Activated CD8-positive, alpha-beta memory T cell treated with anti-CD3 and anti-CD28 coated beads, Interleukin-2, amount 50 U/mL, for 24 hours (primary cell): ENCODE data around the gene KLF16.

Experiments
- DNase-seq: peaks from one replicate; pipeline ENCODE4 v3.0.0-alpha.2; 2020; ENCODE audit errors: extremely low read depth

Gene KLF16

DNA sequence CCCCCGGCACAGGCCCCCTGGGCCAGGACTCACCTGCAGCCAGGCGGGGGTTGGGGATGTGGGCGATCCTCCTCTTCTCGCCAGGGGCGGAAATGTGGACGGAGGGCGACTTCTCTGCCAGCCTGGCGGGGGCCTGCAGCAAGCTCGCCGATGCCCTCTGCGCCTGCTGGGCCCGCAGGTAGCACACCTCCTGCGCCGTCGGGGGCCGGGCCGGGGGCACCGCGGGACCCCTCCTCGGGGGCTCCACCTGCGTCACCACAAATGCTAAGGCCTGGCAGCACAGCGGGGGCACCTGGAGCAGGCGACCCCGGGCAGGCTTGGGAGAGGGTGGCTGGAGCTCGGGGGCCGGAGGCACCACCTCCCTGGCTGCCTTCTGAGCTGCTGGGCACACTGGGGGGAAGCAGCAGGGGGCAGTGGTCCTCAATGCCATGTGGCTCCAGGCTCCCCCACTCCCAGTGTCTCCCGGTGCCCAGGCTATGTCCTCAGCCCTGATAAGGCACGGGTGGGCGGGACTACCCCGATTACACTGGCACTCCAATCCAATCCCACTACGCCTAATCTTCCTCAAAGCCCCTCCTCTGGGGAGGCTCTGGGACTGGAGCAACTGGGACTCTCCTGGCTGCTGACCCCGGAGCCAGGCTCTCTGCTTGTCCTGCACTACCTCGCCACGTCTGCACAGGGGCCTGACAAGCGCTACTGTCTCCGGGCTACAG is 39.7 kb downstream of the KLF16 start:
- DNase-seq: no peak

DNA sequence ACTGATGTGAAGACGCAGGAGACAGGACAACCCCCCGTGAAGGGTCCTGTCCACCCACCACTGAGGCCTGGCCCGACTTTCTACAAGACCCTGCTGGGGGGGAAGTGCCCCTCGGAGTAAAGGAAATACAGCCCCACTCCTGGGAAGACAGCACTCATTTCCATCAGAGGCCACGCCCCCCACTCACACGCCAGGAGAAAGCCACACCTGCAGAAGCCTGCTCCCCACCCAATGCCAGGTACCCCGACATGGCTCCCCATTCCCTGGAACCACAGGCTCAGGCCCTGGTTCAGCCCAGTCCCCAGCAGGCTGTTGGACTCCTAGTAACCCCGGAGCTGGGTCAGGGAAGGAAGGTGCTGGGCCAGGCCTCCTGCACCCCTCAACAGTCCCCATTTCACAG is 40.4 kb downstream of the KLF16 start:
- no peak for DNase-seq

DNA sequence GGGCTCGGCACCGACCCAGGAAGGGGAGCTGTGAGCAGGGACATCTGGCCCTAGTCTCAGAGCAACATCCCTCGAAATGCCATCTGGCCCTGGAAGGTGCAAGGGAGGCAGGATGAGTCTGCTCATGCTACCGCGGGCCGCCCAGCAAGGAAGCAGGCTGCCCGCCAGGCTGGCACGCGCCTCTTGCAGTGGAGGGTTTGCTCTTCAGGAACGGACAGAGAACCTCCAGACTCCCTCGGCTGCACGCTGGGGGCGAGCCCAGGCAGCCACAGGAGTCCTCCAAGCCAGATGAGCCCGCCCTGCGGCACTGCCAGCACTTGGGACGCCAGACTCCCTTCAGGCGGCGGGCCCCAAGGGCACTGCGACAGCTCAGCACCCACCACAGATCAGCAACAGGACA is 41.2 kb downstream of the KLF16 start:
- no peak for DNase-seq

DNA sequence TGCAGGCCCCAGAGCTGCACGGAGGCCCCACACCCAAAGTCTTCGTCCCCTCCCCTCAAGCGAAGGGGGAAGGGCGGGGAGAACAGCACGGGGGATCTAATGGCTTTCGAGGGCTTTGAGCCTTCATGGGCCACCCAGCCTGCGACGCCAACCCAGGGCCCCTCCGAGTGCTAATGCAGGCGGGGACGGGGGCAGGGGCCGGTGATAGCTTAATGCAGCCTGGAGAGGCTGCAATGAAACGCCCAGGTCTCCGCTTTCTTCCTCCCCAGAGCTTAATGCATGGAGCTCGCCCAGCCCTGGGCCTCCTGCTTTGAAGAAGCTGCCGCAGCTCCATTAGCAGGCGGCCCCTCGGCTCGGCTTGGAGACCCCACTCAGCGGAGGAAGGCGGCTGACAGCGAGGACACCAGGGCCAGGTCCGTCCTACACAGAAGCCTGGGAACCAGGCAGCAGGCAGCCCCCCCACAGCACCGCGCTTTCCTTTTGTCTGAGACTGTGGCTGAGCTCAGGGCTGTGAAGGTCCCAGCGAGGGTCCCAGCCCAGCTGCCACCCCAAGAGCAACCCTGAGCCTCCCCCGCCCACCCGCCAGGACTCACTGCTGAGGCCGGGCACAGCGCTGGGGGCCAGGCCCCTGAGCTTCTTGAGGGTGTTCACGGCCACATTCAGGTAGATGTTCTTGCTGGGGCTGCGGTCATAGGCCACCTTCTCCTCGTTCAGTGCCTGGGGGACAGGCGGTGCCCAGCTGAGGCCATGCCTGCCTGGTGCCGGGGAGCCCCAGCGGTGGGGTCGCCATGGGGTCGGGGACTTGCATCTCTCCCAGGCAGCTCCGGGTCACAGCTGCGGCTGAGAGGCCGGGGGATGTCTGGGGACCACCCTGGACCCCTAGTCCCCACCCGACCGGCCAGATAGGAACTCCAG is 43.8 kb downstream of the KLF16 start:
- no peak for DNase-seq

DNA sequence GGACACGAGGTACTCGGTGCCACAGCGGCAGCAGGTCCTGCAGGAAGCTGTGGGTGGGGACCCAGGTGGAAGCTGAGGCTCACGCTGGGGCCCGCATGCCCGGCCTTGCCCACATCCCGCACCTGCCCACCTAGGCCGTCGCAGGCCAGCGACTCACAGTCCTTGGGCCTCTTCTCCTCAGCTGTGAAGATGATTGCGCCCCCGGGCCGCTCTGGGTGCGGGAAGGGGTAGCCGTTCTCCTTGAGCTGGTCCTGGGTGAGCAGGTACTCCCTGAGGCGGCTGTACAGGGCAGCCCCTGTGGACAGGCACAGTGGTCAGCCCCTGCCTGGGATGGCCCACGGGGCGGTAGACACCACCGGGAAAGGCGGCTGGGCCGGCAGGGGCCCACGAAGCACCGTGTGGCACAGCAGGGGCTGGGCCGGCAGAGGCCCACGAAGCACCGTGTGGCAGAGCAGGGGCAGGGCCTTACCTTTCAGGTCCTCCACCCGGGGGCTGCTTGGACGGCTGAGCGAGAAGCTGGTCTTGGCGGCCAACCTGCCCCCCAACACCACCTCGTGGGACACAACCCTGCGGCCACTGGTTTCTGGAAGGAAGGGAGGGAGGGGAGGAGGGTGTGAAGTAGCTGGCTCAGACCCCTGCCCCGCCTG is 44.7 kb downstream of the KLF16 start:
- no peak for DNase-seq

DNA sequence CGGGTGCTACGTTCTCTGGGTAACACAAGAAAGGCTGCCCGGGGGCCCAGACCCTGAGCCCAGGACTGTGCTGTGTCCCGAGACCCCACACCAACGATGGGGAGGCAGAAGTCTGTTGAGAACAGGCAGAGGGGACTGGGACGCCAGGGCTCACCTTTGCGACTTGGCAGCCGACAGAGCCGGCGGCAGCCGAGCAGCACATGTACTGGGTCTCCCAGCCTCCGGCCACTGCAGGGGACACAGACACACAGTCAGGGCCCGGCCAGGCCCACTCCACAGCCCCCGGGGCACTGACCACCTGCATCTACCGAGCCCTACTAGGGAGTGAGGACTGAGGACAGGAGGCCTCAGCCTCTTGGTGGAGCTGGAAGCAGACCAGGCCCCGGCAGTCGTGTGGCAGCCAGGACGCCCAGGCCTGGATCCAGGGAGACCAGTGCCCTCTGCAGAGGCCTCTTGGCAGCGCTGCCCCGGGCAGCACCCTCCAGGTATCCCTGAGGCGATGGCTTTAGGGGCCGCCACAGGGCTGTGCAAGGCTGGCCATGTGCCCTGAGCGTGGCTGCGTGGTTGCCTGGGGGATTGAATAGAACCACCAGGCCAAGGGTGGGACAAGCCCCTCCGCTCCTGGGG is 45.7 kb downstream of the KLF16 start:
- no peak for DNase-seq

DNA sequence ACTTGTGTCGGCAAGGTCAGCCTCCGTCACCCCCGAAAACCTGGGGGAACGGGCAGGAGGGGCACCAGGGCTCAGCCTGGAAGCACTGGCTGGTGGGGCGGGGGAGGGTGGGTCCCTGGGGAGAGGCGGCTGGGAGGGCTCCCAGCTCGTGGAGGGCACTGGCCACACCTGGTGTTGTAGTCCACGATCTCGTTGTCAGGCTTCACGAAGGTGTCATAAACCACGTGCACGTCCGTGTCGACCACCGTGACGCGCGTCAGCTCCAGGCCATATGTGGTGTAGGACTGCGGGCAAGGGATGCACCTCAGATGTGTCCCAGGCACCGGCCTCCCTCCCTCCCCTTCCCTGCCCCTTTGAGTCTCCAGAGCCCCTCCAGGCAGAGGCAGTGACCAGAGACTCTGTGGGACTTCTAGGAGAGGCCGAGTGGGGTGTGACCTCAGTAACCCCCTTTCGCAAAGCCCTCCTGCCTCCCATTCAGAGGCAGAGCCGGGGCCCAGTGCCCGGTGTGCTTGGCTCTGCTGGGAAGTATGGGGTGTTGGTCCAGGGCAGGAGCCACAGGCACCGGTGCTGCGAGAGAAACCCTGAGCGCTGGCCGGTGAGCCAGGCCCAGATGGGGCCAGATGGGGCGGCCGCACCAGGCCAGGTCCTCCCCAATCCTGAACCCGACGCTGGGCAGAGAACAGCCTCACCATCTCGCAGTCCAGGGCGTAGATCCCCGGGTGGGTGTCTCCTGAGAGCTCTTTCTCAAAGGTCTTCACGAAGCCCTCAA is 46.7 kb downstream of the KLF16 start:
- no peak for DNase-seq

DNA sequence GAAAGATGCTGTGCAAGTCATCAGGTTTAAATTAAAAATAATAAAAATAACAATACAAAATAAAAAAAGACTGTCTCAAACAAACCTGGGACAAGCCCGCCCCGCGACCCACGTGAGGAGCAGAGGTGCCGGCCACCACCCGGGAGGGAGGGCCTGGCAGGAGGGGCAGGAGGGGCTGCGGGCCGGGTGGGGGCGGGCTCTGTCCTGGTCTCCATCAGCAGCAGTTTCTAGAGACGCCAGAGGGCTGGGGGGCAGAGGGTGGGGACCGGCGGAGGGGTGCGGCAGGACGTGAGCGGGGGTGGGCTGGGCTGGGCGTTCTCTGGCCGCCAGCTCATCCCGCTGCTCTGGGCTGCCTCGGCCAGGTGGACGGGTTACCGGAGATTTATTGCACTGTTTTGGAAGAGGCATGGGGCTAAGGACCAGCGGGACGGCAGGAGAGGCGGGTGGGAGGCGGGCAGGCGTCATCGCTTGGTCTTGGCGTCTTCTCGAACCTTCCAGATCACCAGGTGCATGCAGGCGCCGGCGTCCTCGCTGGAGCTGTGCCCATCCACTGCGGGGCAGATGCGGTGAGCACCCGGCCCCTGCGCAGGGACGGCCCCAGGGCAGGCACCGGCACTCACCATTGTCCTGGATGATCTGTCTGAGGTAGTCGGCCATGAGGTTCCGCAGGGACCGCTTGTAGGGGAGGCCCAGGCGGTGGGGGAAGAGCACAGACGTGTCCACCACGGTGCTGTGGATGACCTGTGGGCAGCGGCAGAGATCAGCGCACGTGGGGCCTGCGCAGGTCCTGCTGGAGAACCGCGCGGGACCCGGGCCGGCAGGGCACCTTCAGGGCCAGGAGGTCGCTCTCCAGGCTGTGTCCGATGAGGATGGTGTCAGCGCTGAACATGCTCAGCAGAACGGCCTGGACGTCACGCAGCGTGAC is 47.5 kb downstream of the KLF16 start:
- no peak for DNase-seq

DNA sequence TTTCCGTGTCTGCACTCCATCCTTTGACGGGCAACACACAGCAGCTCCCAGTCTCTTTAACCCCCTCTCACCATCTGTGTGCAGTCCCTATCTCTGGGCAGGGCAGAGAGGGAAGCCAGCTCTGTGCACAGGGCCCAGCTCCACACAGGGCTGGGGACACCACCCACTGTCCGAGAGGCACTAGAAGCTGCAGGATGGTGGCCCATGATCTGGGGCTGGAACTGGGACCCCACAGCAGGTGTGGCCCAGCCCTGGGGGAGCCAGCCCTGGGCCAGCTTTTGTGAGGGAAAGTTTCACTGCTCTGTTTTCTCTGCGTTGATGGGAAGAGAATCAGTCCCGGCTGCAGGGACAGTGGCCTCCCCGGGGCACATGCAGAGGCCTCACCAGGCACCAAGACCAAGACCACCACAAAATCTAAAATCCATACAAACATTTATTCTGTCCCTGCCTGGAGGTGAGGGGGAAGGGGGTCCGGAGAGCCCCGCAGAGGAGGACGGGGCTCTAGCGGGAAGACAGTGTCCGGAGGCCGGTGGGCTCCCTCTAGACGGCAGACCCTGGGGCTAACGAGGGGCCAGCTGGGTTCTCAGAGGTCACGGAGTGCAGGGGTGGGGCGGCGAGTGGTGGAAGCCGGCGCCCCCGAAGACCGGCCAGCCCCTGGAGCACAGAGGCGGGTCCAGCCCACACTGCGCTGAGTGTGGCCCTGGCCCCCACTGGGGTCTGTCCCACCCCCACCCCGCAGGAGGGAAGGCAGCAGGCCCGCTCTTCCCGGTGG is 48.4 kb downstream of the KLF16 start:
- no peak for DNase-seq

DNA sequence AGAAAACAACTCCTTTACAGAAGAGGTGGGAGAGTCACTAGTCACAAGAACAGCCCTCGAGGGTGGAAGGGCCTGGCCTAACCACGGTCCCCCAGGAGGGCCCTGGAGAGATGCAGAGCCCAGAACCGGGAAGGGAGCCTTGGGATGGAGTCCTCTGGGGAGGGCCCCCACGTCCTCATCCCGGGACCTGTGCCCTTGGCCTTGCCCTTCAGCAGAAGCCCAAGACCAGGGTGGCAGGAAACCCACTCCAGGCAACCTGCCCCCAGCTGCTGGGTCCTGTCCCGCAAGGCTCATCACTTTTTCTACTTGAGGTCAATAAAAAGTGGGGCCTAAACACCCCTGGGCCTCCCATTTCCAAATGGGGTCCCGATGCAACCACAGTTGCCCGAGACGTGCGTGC is 49.0 kb downstream of the KLF16 start:
- no peak for DNase-seq

DNA sequence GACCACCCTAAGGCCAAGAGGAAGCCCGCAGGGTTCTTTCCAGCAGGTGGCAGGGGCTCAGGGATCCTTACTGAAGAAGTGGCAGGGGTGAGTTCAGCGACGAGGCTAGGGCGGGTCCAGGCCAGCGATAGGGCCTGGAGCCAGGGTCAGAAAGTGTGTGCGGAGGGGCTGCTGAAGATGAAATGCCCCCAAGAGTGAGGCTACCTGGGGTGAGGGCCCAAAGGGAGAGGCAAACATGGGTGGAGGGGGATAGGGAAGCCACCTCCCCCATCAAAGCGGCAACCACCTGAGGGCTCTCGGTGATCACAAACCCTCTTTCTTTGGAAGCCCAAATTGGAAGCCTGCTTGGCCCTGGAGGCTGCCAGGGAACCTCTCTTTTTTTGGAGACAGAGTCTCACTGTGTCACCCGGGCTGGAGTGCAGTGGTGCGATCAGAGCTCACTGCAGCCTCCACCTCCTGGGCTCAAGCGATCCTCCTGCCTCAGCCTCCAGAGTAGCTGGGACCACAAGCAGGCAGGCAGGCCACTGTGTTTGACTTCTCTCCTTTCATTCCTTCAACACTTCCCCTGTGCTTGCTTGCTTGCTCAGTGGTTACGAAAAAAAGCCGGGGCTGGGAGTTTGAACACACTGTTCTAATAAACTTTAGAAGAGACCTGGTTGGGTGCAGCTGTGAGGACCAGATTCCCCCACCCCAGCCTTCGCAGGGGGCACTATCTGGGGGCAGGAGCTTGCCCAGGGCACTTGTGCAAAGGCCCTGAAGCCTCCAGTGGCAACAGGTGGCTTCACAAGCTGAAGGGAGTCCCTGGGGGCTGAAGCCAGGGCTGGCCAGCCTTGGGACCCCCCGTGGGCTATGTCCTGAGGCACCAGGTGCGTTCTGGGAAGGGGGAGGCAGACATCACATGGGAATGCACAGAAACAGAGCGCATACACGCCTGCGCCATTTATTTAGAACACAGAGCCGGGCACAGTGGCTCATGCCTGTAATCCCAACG is 49.9 kb downstream of the KLF16 start:
- DNase-seq: no peak

DNA sequence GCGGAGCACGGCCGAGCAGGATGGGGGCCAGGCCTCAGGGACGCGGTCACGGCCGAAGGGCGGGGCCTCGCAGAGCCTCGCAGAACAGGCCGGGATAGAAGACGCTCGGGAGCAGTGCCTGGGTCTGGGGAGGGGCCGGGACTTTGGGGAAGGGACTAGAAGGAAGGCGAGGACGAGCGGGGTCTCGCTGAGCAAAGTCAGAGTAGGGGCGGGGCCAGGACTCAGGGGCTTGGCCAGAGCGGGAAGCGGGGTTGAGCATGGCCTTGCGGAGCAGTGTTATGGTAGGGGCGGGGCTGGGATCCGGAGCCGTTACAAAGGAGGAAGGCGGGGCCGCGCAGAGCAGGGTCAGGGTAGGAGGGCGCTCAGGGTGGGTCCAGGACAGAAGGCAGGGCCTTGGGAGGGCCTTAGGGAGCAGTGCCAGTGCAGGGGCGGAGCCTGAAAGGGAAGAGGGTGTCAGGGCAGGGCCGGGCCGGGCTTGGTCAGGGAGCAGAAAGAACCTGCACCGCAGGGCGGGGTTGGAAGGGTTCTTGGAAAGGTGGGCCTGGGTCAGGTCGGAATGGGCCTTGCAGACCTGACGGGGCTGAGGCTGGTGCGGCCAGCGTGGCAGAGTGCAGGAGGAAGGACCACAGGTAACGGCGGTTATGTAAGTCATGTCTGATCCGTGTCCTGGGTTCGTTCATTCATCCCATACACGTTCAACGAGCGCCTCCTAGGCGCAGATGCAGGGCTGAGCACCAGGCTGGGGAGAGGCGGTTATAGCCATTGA is 50.8 kb downstream of the KLF16 start:
- DNase-seq: peak; percentile 59

DNA sequence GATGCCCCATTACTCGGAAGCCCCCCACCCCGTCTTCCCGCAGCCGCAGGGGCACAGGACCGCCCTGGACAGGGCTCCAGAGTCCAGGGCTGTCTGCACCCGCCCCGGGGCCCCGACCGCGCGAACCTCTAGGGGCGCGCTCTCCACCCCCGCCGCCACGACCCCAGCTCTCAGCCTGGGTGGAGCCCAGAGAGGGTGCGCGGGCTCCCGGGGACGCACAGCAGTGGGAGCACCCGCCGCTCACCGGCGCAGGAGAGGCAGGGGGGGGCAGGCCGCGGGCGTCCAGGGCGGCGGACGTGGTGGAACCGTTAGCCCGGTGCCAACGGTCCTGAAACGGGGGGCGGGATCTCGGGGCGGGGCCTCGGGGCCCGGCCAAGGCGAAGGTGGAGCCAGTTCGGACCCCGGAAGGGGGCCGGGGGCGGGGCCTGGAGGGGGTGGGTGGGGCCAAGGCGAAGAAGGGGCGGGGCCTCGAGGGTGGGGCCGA is 51.4 kb downstream of the KLF16 start, which contains the start of gene ATP8B3:
Gene ATP8B3 (minus strand): TSS at position 335 of the 484 bp plus-strand sequence. CDS start 540 bp downstream, outside the sequence.
- DNase-seq: no peak

DNA sequence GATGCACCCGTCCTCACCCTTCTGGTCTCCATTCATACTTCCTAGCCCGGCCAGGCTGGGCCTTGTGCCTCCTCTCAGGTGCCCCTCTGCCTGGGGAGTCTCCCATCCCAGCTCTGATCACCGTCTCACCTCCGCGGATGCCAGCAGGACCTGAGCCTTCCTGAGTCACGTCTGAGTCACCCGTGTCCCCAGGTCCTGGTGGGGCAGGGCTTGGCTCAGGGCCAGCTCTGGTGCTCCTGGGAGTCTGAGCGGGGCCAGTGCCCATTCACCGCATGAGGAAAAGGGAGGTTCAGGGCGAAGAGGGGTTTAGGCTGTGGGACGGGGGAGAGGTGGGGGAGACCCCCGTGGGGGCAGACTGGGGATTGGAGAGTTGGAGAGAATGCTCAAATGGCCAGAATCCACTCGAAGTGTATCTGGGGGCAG is 51.9 kb downstream of the KLF16 start:
- DNase-seq: no peak

DNA sequence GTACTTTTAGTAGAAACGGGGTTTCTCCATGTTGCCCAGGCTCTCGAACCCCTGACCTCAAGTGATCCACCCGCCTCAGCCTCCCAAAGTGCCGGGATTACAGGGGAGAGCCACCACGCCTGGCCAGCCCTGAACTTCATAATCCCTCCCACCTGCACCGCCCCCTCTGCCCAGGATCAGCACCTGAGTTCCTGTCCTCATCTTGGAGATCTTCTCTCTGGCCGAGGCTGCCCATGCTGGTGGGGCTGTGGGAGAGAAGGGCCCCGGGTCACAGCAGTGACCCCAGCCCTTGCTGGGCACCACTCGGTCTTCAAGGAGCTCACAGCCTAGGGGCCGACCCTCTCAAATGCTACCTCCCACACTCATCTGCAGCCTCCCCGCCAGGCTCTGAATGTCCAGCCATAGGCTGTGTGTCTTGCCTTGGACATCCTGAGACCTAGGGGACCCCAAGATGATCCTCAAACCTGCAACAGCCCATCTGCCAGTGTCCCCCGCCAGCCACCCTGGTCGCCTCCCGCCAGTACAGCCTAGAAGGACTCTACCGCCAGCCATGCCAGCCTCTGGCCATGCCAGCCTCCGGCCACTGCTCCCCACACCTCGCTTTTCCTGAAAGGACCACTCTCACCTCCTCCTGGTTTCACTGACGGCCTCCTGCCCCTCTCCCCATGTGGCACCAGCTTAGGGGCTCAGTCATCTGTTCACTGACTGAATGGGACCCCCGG is 52.8 kb downstream of the KLF16 start:
- no peak for DNase-seq

DNA sequence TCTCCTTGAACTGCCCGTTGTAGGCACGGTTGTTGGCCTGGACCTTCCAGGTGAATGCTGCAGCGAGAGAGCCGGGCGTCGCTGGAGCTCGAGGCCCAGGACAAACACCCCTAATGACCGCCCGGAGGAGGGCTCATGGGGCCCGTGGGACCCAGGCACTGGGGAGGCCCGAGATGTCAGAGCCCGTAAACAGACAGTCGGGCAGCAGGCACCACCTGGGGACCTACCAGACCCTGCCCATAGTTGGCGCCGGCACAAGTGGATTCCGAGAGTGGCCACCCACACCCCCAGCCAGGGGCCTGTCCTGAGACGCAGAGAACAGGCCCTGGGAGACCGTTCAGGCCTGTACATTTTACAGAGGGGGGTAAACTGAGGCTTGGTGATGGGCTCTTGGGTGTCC is 53.7 kb downstream of the KLF16 start:
- no peak for DNase-seq

DNA sequence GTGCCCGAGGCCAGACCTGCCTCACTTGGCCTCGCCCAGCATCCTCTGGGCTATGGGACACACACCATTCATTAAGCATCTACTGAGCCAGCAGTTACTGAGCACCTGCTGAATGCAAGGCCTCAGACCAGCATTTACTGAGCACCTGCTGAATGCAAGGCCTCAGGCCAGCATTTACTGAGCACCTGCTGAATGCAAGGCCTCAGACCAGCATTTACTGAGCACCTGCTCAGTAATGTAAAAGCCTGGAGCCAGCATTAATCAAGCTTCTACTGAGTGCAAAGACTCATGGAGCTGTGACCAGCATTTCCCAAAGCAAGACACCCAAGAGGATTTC is 55.0 kb downstream of the KLF16 start:
- DNase-seq: no peak
